ENCODE results near the gene CACNA2D2.

CACNA2D2 gene

DNA sequence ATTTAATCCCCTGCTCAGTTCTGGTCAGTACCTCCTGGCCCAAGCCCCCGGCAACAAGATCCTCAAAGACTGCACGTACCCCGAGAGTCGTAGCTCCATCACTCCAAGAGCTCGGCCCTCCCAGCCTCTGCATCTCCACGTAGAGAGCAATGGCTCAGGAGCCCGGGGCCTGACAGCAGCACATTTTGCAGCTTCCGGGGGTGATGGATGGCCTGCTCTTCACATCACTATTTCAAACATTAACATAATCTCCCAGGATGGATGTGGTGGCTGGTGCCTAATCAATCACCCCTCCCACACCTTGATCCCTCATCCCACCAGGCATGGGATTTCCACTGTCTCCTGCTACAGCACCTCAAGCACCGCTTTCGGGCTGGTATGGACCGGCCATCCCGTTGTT lies 28.1 kb downstream of the CACNA2D2 start:
- Histone ChIP-seq H3K27ac (ENCODE audit: low read length) (no peak overlapping the region), H3K36me3 (ENCODE audit: insufficient read depth, low read length) (no peaks in the 10 kb centered on the region), H4K20me1 (ENCODE audit: insufficient read depth, low read length) (0 out of 2 replicates have a peak, but pooled peaks cover 10% of the 10 kb centered on the region), H3K4me3 (ENCODE audit: low read depth in 1 of 2, low read length in 2 of 2) (no peak overlapping the region), H3K27me3 (ENCODE audit: insufficient read depth, low read length, poor library complexity) (peaks cover 4% of the 10 kb centered on the region), H3K4me1 (ENCODE audit: insufficient read depth, low read length) (no peaks in the 10 kb centered on the region), H3K4me2 (ENCODE audit: insufficient read depth, low read length) (no peak overlapping the region), H3K79me2 (ENCODE audit: insufficient read depth, low read length) (no peaks in the 10 kb centered on the region), H2AFZ (ENCODE audit: low read depth, low read length) (no peak overlapping the region), H3K9me3 (ENCODE audit: insufficient read depth, low read length, severe bottlenecking) (no peaks in the 10 kb centered on the region), H3K9ac (ENCODE audit: low read depth, low read length) (no peak overlapping the region)
- DNase-seq (no peak), ATAC-seq (ENCODE audit: insufficient read depth, low read depth) (no peak)
- TF ChIP-seq, protein P1, sequence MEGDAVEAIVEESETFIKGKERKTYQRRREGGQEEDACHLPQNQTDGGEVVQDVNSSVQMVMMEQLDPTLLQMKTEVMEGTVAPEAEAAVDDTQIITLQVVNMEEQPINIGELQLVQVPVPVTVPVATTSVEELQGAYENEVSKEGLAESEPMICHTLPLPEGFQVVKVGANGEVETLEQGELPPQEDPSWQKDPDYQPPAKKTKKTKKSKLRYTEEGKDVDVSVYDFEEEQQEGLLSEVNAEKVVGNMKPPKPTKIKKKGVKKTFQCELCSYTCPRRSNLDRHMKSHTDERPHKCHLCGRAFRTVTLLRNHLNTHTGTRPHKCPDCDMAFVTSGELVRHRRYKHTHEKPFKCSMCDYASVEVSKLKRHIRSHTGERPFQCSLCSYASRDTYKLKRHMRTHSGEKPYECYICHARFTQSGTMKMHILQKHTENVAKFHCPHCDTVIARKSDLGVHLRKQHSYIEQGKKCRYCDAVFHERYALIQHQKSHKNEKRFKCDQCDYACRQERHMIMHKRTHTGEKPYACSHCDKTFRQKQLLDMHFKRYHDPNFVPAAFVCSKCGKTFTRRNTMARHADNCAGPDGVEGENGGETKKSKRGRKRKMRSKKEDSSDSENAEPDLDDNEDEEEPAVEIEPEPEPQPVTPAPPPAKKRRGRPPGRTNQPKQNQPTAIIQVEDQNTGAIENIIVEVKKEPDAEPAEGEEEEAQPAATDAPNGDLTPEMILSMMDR (IDR thresholded peaks at IDR 0.05; ENCODE audit: borderline replicate concordance, extremely low read depth, low read length, poor library complexity, severe bottlenecking), result no peak
- TF ChIP-seq EZH2 (IDR thresholded peaks at IDR 0.05; ENCODE audit: borderline replicate concordance, low read depth, low read length, severe bottlenecking), result no peak

DNA sequence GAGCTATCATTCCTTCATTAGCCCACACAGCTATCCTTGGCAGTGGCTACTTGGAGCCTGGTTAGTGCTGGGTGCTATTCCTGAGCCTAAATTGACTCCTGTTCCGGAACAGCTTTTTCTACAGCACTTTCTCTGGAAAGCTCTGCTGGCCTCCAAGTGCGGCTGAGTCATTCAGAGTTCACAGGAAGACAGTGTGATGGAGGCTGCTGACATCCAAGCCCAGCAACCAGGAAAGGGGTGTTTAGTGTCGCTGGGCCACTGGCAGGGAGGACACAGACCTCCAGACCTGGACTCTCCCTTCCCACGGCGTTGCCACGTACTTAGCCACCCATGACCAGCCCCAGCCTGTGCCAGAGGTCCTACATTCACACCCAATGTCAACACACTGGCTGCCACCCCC lies 28.7 kb downstream of the CACNA2D2 start:
- H3K4me2 ChIP-seq (ENCODE audit: insufficient read depth, low read length), result no peak overlapping the region
- H3K79me2 ChIP-seq (ENCODE audit: insufficient read depth, low read length), result no peaks in the 10 kb centered on the region
- DNase-seq (no peak), ATAC-seq (ENCODE audit: insufficient read depth, low read depth) (no peak)
- no peak overlapping the region for H3K9ac ChIP-seq (ENCODE audit: low read depth, low read length)
- 0 out of 2 replicates have a peak, but pooled peaks cover 9% of the 10 kb centered on the region for H4K20me1 ChIP-seq (ENCODE audit: insufficient read depth, low read length)
- peaks cover 4% of the 10 kb centered on the region for H3K27me3 ChIP-seq (ENCODE audit: insufficient read depth, low read length, poor library complexity)
- no peak overlapping the region for H2AFZ ChIP-seq (ENCODE audit: low read depth, low read length)
- H3K27ac ChIP-seq (ENCODE audit: low read length), result no peak overlapping the region
- H3K4me1 ChIP-seq (ENCODE audit: insufficient read depth, low read length), result no peaks in the 10 kb centered on the region
- H3K4me3 ChIP-seq (ENCODE audit: low read depth in 1 of 2, low read length in 2 of 2), result no peak overlapping the region
- H3K36me3 ChIP-seq (ENCODE audit: insufficient read depth, low read length), result no peaks in the 10 kb centered on the region
- TF ChIP-seq, protein P1 (IDR thresholded peaks at IDR 0.05; ENCODE audit: borderline replicate concordance, extremely low read depth, low read length, poor library complexity, severe bottlenecking), result no peak
- no peaks in the 10 kb centered on the region for H3K9me3 ChIP-seq (ENCODE audit: insufficient read depth, low read length, severe bottlenecking)

DNA sequence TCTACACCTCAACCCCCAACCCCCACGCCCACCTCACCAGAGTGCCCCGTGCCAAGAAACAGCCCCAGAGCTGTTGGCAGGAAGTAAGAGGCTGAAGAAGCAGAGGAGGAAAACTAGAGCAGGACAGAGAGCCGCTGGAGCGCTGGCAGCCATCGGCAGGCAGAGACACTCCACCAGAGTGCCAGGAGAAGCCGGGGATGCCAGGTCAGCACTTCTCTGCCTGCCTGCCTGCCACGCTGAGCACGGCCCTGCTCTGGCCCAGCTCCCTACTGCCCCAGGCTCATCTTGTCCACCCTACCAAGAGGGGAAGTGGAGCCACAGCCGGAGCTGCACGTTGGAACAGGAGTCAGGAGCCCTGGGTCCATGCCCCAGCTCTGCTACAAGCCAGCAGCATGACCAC lies 29.7 kb downstream of the CACNA2D2 start:
- no peaks in the 10 kb centered on the region for H3K79me2 ChIP-seq (ENCODE audit: insufficient read depth, low read length)
- no peak overlapping the region for H2AFZ ChIP-seq (ENCODE audit: low read depth, low read length)
- H3K9ac ChIP-seq (ENCODE audit: low read depth, low read length), result no peak overlapping the region
- H3K27ac ChIP-seq (ENCODE audit: low read length), result no peak overlapping the region
- peaks cover 4% of the 10 kb centered on the region for H3K27me3 ChIP-seq (ENCODE audit: insufficient read depth, low read length, poor library complexity)
- no peak for TF ChIP-seq EZH2 (IDR thresholded peaks at IDR 0.05; ENCODE audit: borderline replicate concordance, low read depth, low read length, severe bottlenecking)
- TF ChIP-seq, protein P1 (IDR thresholded peaks at IDR 0.05; ENCODE audit: borderline replicate concordance, extremely low read depth, low read length, poor library complexity, severe bottlenecking), result no peak
- no peaks in the 10 kb centered on the region for H3K9me3 ChIP-seq (ENCODE audit: insufficient read depth, low read length, severe bottlenecking)
- no peak overlapping the region for H3K4me3 ChIP-seq (ENCODE audit: low read depth in 1 of 2, low read length in 2 of 2)
- 0 out of 2 replicates have a peak, but pooled peaks cover 9% of the 10 kb centered on the region for H4K20me1 ChIP-seq (ENCODE audit: insufficient read depth, low read length)
- H3K4me1 ChIP-seq (ENCODE audit: insufficient read depth, low read length), result no peaks in the 10 kb centered on the region
- ATAC-seq (ENCODE audit: insufficient read depth, low read depth) (0 out of 3 replicates have a peak, but pooled peaks have one; percentile 27), DNase-seq (no peak)
- H3K36me3 ChIP-seq (ENCODE audit: insufficient read depth, low read length), result no peaks in the 10 kb centered on the region
- no peak overlapping the region for H3K4me2 ChIP-seq (ENCODE audit: insufficient read depth, low read length)

DNA sequence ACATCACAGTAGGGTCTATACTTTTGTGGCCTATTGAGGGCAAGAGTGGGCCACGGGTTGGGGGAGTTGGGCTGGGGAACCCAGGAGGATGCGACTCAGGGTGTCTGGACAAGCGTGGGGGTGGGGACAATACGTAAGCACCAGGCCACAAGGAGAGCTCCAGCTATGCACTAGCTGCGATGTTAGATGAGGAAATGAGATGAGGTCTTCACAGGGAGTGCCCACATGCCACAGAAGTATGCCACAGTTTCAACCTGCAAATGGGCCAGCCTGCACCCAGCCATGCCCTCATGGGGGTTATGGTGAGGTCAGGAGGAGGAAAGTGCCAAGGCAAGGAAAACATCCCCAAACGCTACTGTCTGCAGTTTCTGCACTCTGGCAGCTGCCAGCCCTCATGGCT lies 30.5 kb downstream of the CACNA2D2 start:
- 0 out of 2 replicates have a peak, but pooled peaks cover 9% of the 10 kb centered on the region for H4K20me1 ChIP-seq (ENCODE audit: insufficient read depth, low read length)
- DNase-seq (no peak), ATAC-seq (ENCODE audit: insufficient read depth, low read depth) (no peak)
- H3K9me3 ChIP-seq (ENCODE audit: insufficient read depth, low read length, severe bottlenecking), result no peaks in the 10 kb centered on the region
- no peak overlapping the region for H3K4me3 ChIP-seq (ENCODE audit: low read depth in 1 of 2, low read length in 2 of 2)
- H3K79me2 ChIP-seq (ENCODE audit: insufficient read depth, low read length), result no peaks in the 10 kb centered on the region
- H3K4me1 ChIP-seq (ENCODE audit: insufficient read depth, low read length), result no peaks in the 10 kb centered on the region
- no peak overlapping the region for H3K9ac ChIP-seq (ENCODE audit: low read depth, low read length)
- H2AFZ ChIP-seq (ENCODE audit: low read depth, low read length), result no peak overlapping the region
- no peak overlapping the region for H3K4me2 ChIP-seq (ENCODE audit: insufficient read depth, low read length)
- no peak for TF ChIP-seq EZH2 (IDR thresholded peaks at IDR 0.05; ENCODE audit: borderline replicate concordance, low read depth, low read length, severe bottlenecking)
- TF ChIP-seq, protein P1 (IDR thresholded peaks at IDR 0.05; ENCODE audit: borderline replicate concordance, extremely low read depth, low read length, poor library complexity, severe bottlenecking), result no peak
- H3K36me3 ChIP-seq (ENCODE audit: insufficient read depth, low read length), result no peaks in the 10 kb centered on the region
- H3K27me3 ChIP-seq (ENCODE audit: insufficient read depth, low read length, poor library complexity), result peaks cover 4% of the 10 kb centered on the region
- H3K27ac ChIP-seq (ENCODE audit: low read length), result no peak overlapping the region

Measured in DND-41 (cell line).